HEK293 (cell line): ENCODE measurements around the gene CDPF1.

ENCODE experiments used
- CTCF ChIA-PET: fragments of 350-600 bp; formaldehyde crosslinking; extraction: SDS; loops from one replicate; lab custom pipeline; 2021; ENCODE audit warnings: antibody characterized with exemption; lab: Yijun Ruan, JAX
- POLR2A ChIA-PET: fragments of 300-600 bp; formaldehyde crosslinking; extraction: SDS; loops from one replicate; lab custom pipeline; 2020; ENCODE audit warnings: antibody characterized with exemption, inconsistent platforms; lab: Yijun Ruan, JAX
- H3K27ac ChIP-seq: fragments of 200-500 bp; sonication (Bioruptor generic); 2 replicates; pipeline ENCODE4 v1.5.1; 2014; ENCODE audit warnings: low read depth, low read length, control low read depth, inconsistent platforms; ENCODE audit errors: extremely low read depth
- H3K36me3 ChIP-seq, 2 experiments: fragments of 200-500 bp in 1 of 2; sonication (Bioruptor generic) in 1 of 2; 1 replicate in 1 of 2; 2 replicates in 1 of 2; pipeline ENCODE4 v1.5.1; 2014 to 2017; ENCODE audit warnings: inconsistent platforms in 2 of 2, low read length in 2 of 2; ENCODE audit not compliant: control insufficient read depth in 2 of 2, insufficient read depth in 1 of 2
- H3K4me1 ChIP-seq: fragments of 200-500 bp; sonication (Bioruptor generic); 2 replicates; pipeline ENCODE4 v1.5.1; 2014; ENCODE audit warnings: mild to moderate bottlenecking, low read length, inconsistent platforms; ENCODE audit not compliant: control insufficient read depth, insufficient read depth
- H3K4me3 ChIP-seq: 2 replicates; pipeline ENCODE4 v1.5.1; 2011; ENCODE audit warnings: low read depth, mild to moderate bottlenecking, control low read depth, low read length, moderate library complexity
- H3K9me3 ChIP-seq: fragments of 200-500 bp; sonication (Bioruptor generic); 2 replicates; pipeline ENCODE4 v1.5.1; 2014; ENCODE audit warnings: low read depth, low read length, inconsistent platforms; ENCODE audit not compliant: control insufficient read depth, insufficient read depth
- GLIS2 ChIP-seq: fragments of 450-650 bp; formaldehyde crosslinking; IDR thresholded peaks from 2 replicates; pipeline ENCODE4 v1.5.1; 2016; ENCODE audit warnings: missing biosample characterization, missing genetic modification characterization
- KLF7 ChIP-seq: fragments of 450-650 bp; formaldehyde crosslinking; IDR thresholded peaks from 2 replicates; pipeline ENCODE4 v1.5.1; 2016; ENCODE audit warnings: missing biosample characterization, missing genetic modification characterization, borderline replicate concordance
- MZF1 ChIP-seq: fragments of 450-650 bp; formaldehyde crosslinking; IDR thresholded peaks from 2 replicates; pipeline ENCODE4 v1.5.1; 2017; ENCODE audit warnings: missing biosample characterization, missing genetic modification characterization, borderline replicate concordance
- PRDM4 ChIP-seq: fragments of 450-650 bp; formaldehyde crosslinking; IDR thresholded peaks from 2 replicates; pipeline ENCODE4 v1.5.1; 2017; ENCODE audit warnings: missing biosample characterization, missing genetic modification characterization
- TCF7L2 ChIP-seq: IDR thresholded peaks from 2 replicates; pipeline ENCODE4 v1.6.1; 2011; ENCODE audit warnings: low read depth, mild to moderate bottlenecking, inconsistent platforms, low read length, moderate library complexity, borderline replicate concordance
- YY2 ChIP-seq: fragments of 450-650 bp; formaldehyde crosslinking; IDR thresholded peaks from 2 replicates; pipeline ENCODE4 v1.5.1; 2016; ENCODE audit warnings: missing biosample characterization, missing genetic modification characterization
- ZFP69B ChIP-seq: fragments of 450-650 bp; formaldehyde crosslinking; IDR thresholded peaks from 2 replicates; pipeline ENCODE4 v1.5.1; 2016; ENCODE audit warnings: missing biosample characterization, missing genetic modification characterization
- ZNF174 ChIP-seq: fragments of 450-650 bp; formaldehyde crosslinking; IDR thresholded peaks from 2 replicates; pipeline ENCODE4 v1.5.0; 2017; ENCODE audit warnings: missing biosample characterization, mild to moderate bottlenecking, missing genetic modification characterization
- ZNF37A ChIP-seq: fragments of 450-650 bp; IDR thresholded peaks from 2 replicates; pipeline ENCODE4 v1.5.1; 2018; ENCODE audit warnings: missing biosample characterization, missing genetic modification characterization
- ZNF521 ChIP-seq: fragments of 450-650 bp; formaldehyde crosslinking; IDR thresholded peaks from 2 replicates; pipeline ENCODE4 v1.5.1; 2017; ENCODE audit warnings: missing biosample characterization, mild to moderate bottlenecking, missing genetic modification characterization
- ZNF600 ChIP-seq: fragments of 450-650 bp; formaldehyde crosslinking; IDR thresholded peaks from 2 replicates; pipeline ENCODE4 v1.5.1; 2016; ENCODE audit warnings: missing biosample characterization, missing genetic modification characterization
- ZNF629 ChIP-seq: fragments of 450-650 bp; formaldehyde crosslinking; IDR thresholded peaks from 2 replicates; pipeline ENCODE4 v1.5.1; 2017; ENCODE audit warnings: missing biosample characterization, missing genetic modification characterization
- ZNF639 ChIP-seq: fragments of 450-650 bp; formaldehyde crosslinking; IDR thresholded peaks from 2 replicates; pipeline ENCODE4 v1.5.1; 2016; ENCODE audit warnings: missing biosample characterization, missing genetic modification characterization
- TF ChIP-seq, protein P1 (sequence below): fragments of 450-650 bp; formaldehyde crosslinking; IDR thresholded peaks from 2 replicates; pipeline ENCODE4 v1.5.1; 2017; ENCODE audit warnings: missing biosample characterization, missing genetic modification characterization
- TF ChIP-seq, protein P2 (sequence below): fragments of 450-650 bp; formaldehyde crosslinking; IDR thresholded peaks from 2 replicates; pipeline ENCODE4 v1.5.1; 2016; ENCODE audit warnings: missing biosample characterization, missing genetic modification characterization
- TF ChIP-seq, protein P3 (sequence below): fragments of 450-650 bp; formaldehyde crosslinking; IDR thresholded peaks from 2 replicates; pipeline ENCODE4 v1.5.1; 2016; ENCODE audit warnings: missing biosample characterization, missing genetic modification characterization, borderline replicate concordance
- TF ChIP-seq, protein P4 (sequence below): IDR thresholded peaks from 2 replicates; pipeline ENCODE4 v1.6.1; 2011; ENCODE audit warnings: mild to moderate bottlenecking, low read depth, low read length, borderline replicate concordance
- TF ChIP-seq, protein P5 (sequence below): fragments of 450-650 bp; formaldehyde crosslinking; IDR thresholded peaks from 2 replicates; pipeline ENCODE4 v1.5.1; 2016; ENCODE audit warnings: missing biosample characterization, missing genetic modification characterization
- TF ChIP-seq, protein P6 (sequence below): fragments of 450-650 bp; formaldehyde crosslinking; IDR thresholded peaks from 2 replicates; pipeline ENCODE4 v1.5.1; 2016; ENCODE audit warnings: missing biosample characterization, missing genetic modification characterization
- TF ChIP-seq, protein P7 (sequence below): fragments of 450-650 bp; formaldehyde crosslinking; IDR thresholded peaks from 2 replicates; pipeline ENCODE4 v1.5.1; 2016; ENCODE audit warnings: missing biosample characterization, missing genetic modification characterization

Gene CDPF1

DNA sequence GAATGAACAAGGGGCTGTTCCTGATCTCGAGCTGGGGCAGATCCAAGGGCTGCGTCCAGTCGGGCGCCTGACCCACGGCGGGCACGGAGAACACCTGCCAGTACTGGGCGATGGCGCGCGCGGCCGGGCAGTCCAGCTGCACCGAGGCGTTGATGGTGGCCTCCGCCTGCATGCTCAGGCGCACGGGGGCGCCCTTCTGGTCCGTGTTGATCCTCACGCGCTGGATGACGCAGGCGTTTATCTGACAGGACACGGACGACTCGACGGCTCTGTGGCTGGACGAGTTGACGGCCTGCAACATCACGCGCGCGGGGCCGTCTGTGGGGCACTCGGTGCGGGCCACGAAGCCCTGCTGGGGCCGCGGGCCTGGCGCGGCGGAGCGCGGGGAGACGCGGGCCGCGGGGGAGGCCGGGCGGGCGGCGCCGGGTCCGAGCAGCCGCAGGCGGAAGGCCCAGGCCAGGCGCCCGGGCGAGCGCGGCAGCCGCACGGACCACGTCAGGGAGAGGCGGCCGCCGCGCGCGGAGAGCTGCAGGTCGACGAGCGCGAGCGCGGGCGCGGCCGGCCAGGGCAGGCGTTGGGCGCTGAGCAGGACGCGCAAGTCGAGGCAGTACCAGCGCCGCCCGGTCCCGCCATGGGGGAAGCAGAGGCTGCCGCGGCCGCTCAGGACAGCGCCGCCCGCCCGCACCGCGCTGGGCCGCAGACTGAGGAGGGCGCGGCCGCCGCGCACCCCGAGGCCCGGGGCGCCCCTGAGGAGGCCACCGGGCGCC lies 12.5 kb upstream of the CDPF1 start (continued):
- TF ChIP-seq, protein P1, sequence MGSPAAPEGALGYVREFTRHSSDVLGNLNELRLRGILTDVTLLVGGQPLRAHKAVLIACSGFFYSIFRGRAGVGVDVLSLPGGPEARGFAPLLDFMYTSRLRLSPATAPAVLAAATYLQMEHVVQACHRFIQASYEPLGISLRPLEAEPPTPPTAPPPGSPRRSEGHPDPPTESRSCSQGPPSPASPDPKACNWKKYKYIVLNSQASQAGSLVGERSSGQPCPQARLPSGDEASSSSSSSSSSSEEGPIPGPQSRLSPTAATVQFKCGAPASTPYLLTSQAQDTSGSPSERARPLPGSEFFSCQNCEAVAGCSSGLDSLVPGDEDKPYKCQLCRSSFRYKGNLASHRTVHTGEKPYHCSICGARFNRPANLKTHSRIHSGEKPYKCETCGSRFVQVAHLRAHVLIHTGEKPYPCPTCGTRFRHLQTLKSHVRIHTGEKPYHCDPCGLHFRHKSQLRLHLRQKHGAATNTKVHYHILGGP (tag by site-specific recombination) = no peak
- TF ChIP-seq ZNF174 = no peak
- TF ChIP-seq, protein P2, sequence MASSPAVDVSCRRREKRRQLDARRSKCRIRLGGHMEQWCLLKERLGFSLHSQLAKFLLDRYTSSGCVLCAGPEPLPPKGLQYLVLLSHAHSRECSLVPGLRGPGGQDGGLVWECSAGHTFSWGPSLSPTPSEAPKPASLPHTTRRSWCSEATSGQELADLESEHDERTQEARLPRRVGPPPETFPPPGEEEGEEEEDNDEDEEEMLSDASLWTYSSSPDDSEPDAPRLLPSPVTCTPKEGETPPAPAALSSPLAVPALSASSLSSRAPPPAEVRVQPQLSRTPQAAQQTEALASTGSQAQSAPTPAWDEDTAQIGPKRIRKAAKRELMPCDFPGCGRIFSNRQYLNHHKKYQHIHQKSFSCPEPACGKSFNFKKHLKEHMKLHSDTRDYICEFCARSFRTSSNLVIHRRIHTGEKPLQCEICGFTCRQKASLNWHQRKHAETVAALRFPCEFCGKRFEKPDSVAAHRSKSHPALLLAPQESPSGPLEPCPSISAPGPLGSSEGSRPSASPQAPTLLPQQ (tag by site-specific recombination) = no peak
- TF ChIP-seq, protein P3, sequence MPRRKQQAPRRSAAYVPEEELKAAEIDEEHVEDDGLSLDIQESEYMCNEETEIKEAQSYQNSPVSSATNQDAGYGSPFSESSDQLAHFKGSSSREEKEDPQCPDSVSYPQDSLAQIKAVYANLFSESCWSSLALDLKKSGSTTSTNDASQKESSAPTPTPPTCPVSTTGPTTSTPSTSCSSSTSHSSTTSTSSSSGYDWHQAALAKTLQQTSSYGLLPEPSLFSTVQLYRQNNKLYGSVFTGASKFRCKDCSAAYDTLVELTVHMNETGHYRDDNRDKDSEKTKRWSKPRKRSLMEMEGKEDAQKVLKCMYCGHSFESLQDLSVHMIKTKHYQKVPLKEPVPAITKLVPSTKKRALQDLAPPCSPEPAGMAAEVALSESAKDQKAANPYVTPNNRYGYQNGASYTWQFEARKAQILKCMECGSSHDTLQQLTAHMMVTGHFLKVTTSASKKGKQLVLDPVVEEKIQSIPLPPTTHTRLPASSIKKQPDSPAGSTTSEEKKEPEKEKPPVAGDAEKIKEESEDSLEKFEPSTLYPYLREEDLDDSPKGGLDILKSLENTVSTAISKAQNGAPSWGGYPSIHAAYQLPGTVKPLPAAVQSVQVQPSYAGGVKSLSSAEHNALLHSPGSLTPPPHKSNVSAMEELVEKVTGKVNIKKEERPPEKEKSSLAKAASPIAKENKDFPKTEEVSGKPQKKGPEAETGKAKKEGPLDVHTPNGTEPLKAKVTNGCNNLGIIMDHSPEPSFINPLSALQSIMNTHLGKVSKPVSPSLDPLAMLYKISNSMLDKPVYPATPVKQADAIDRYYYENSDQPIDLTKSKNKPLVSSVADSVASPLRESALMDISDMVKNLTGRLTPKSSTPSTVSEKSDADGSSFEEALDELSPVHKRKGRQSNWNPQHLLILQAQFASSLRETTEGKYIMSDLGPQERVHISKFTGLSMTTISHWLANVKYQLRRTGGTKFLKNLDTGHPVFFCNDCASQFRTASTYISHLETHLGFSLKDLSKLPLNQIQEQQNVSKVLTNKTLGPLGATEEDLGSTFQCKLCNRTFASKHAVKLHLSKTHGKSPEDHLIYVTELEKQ (tag by site-specific recombination) = no peak
- TF ChIP-seq TCF7L2 = no peak
- no peak for TF ChIP-seq ZFP69B (tag by site-specific recombination)
- no peak for TF ChIP-seq MZF1 (tag by site-specific recombination)
- TF ChIP-seq ZNF521 = no peak
- TF ChIP-seq PRDM4 (tag by site-specific recombination) = no peak

- Histone ChIP-seq H3K4me1 (no peaks in the 10 kb centered on the region), H3K27ac (no peak overlapping the region), H3K9me3 (no peaks in the 10 kb centered on the region), H3K4me3 (no peak overlapping the region), H3K36me3 (no peaks in the 10 kb centered on the region)
- CTCF ChIA-PET = interaction anchor here (0.8 kb wide), 1 partner anchor 10 kb away, joined by 3 read pairs; no protein-coding TSS in a partner anchor
- POLR2A ChIA-PET = interaction anchor here (3.2 kb wide), 1 partner anchor 10 kb away, joined by 11 read pairs; the partner anchor contains the start of gene CDPF1
- TF ChIP-seq KLF7 (tag by site-specific recombination) = no peak
- no peak for TF ChIP-seq ZNF639 (tag by site-specific recombination)
- TF ChIP-seq, protein P4, sequence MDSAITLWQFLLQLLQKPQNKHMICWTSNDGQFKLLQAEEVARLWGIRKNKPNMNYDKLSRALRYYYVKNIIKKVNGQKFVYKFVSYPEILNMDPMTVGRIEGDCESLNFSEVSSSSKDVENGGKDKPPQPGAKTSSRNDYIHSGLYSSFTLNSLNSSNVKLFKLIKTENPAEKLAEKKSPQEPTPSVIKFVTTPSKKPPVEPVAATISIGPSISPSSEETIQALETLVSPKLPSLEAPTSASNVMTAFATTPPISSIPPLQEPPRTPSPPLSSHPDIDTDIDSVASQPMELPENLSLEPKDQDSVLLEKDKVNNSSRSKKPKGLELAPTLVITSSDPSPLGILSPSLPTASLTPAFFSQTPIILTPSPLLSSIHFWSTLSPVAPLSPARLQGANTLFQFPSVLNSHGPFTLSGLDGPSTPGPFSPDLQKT = no peak
- TF ChIP-seq ZNF600 (tag by site-specific recombination) = no peak
- TF ChIP-seq ZNF37A (tag by site-specific recombination) = no peak
- no peak for TF ChIP-seq YY2 (tag by site-specific recombination)
- no peak for TF ChIP-seq ZNF629 (tag by site-specific recombination)
- TF ChIP-seq GLIS2 (tag by site-specific recombination) = no peak
- TF ChIP-seq, protein P5, sequence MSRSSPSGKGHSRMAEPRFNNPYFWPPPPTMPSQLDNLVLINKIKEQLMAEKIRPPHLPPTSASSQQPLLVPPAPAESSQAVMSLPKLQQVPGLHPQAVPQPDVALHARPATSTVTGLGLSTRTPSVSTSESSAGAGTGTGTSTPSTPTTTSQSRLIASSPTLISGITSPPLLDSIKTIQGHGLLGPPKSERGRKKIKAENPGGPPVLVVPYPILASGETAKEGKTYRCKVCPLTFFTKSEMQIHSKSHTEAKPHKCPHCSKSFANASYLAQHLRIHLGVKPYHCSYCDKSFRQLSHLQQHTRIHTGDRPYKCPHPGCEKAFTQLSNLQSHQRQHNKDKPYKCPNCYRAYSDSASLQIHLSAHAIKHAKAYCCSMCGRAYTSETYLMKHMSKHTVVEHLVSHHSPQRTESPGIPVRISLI (tag by site-specific recombination) = no peak
- TF ChIP-seq, protein P6, sequence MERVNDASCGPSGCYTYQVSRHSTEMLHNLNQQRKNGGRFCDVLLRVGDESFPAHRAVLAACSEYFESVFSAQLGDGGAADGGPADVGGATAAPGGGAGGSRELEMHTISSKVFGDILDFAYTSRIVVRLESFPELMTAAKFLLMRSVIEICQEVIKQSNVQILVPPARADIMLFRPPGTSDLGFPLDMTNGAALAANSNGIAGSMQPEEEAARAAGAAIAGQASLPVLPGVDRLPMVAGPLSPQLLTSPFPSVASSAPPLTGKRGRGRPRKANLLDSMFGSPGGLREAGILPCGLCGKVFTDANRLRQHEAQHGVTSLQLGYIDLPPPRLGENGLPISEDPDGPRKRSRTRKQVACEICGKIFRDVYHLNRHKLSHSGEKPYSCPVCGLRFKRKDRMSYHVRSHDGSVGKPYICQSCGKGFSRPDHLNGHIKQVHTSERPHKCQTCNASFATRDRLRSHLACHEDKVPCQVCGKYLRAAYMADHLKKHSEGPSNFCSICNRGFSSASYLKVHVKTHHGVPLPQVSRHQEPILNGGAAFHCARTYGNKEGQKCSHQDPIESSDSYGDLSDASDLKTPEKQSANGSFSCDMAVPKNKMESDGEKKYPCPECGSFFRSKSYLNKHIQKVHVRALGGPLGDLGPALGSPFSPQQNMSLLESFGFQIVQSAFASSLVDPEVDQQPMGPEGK (tag by site-specific recombination) = no peak
- TF ChIP-seq, protein P7, sequence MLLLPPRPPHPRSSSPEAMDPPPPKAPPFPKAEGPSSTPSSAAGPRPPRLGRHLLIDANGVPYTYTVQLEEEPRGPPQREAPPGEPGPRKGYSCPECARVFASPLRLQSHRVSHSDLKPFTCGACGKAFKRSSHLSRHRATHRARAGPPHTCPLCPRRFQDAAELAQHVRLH (tag by site-specific recombination) = no peak
Measured at GRCh38 chr22:46260038-46260437, 9.9 kb upstream of the CDPF1 start.
